Forelimb muscle (tissue), 1 donor: ENCODE data around the gene NPB. TPM values are rescaled to one million over a fixed set of nuclear protein-coding genes. Genes with fewer than 3 reads are reported as not detected.

Experiments used
- DNase-seq: peaks from one replicate; pipeline ENCODE4 v3.0.0-alpha.2; 2013; ENCODE audit warnings: low read depth
- polyA plus RNA-seq: library from polyadenylated mRNA; unstranded; fragments of 120-200 nt; gene quantifications from one replicate; pipeline ENCODE4 v1.2.1, GENCODE V29; 2013; ENCODE audit not compliant: insufficient read length

Gene NPB
- polyA plus RNA-seq = 0.42 TPM

- no peak for DNase-seq
Measured at GRCh38 chr17:81902023-81902652, at the start of gene NPB. Gene NPB, plus strand, starts transcription at chr17:81902238. Its CDS starts 40 bp downstream, at chr17:81902278.

DNA sequence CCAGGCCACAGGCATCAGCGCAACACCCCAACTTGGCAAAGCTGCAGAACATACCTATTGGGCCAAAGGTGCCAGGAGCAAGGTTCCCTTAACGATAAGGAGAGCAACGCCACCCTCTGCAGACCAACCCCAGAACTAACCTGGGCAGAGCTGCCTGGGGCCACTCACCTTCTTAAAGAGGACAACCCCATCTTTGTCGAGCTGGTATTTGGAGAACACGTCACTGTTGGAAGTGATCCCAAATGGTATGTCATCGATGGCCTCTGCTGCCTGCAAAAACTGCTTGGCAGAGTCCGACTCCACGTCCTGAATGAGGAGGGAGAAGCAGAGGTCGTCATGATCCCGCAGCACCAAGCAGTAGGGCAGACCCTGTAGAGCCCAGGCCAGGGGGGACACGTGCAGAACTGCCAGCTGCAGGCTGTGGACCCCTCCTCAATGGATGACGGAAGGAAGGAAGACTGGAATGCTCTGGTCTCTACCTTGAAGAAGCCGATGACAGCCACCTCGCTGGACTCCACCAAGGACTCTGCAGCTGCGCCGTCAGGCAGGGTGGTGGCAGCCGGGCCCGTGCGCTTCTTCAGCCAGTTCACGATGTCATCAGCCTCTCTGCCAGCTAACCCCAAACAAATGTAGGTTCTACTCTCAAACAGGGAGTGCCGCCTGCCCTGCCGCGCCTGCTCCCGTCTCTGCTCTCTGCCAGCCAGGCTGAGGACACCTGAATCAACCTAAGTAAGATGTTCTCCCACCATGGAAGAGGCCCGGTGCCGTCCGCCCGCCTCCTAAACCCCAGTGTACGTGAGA is 46.9 kb upstream of the NPB start:
- no peak for DNase-seq

- no peak for DNase-seq
Measured at GRCh38 chr17:81858170-81858966, 43.7 kb upstream of the NPB start.

- DNase-seq = no peak
Measured at GRCh38 chr17:81858967-81859905, 42.8 kb upstream of the NPB start.

- DNase-seq = no peak
Measured at GRCh38 chr17:81859906-81860755, 41.9 kb upstream of the NPB start, which contains the start of gene P4HB. Gene P4HB, minus strand, starts transcription at chr17:81860535. Its CDS starts 64 bp downstream, at chr17:81860471.

GRCh38 chr17:81860756-81861568 is 41.1 kb upstream of the NPB start:
- peak; percentile 100 for DNase-seq

GRCh38 chr17:81863123-81863675 is 38.8 kb upstream of the NPB start:
- no peak for DNase-seq

DNA sequence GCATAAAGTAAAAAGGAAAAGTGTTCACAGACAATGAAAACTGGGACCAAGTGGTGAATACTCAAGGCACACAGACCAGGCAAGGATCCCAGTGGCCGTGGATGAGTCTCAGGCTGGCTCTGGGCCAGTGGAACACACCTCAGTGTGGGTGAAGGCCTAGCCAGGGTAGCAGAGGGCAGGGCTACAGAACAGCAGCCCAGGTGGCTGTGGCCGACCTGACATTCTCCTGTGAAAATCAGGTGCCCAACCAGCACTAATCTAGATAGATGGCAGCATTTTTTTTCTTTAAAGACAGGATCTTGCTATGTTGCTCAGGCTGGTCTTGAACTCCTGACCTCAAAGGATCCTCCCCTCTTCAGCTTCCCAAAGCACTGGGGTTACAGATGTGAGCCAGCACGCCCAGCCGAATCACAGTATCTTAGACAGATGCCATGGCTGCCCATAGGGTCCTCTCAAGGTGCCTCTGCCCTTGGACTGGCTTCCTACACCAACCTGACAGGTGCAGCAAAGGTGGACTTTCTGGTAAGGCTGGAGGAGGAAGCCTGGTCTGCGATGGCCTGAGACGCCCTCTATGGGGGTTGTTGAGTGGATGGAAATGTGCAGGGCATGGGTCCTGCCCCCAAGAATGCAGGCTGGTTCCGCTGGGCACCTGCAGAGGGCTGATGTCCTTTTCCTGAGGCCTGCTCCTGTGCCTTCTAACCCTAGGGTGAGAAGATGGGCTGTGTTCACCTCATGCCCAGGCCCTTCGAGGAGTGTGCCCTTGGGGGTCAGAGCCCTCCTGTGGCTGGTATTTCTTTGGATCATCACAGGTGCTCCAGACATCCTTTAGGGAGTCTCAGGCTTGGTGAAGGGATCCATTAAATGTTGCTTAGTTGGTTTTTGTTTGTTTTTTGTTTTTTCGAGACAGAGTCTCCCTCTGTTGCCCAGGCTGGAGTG is 37.9 kb upstream of the NPB start:
- DNase-seq = no peak

- no peak for DNase-seq
Measured at GRCh38 chr17:81865358-81865732, 36.7 kb upstream of the NPB start.

DNA sequence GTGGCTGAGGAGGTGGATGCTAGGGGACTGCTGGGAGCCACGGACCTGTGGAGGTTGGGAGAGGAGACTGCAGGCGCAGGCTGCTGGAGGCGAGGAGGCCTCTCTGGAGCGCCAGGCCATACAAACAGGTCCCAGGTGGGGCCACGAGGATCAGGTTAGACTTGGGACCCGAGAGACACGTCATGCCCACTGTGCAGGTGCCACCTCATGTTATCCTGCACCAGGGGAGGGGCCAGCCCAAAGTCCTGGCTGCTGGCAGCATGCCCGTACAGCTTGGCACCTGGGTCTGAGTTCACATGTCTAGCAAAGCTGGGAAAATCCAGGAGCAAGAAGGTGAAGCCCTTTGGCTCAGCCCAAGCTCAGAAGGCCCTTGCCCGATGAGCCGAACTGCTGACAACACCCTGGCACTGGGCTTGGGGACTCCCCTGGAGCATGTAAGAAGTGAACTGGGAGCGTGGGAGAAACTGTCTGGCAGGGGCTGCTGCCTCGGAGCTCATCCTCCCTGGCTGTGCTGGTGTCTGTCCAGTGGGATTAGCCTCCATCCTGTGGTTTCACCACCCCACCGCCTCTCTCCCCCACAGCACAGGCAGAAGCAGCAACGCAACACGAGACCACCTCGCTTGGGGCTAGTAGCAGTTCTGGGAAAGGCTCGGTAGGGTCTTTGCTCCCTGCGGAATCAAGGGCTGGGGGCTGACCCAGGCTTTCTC is 36.2 kb upstream of the NPB start:
- DNase-seq = no peak

GRCh38 chr17:81866440-81867169 is 35.4 kb upstream of the NPB start:
- no peak for DNase-seq

DNA sequence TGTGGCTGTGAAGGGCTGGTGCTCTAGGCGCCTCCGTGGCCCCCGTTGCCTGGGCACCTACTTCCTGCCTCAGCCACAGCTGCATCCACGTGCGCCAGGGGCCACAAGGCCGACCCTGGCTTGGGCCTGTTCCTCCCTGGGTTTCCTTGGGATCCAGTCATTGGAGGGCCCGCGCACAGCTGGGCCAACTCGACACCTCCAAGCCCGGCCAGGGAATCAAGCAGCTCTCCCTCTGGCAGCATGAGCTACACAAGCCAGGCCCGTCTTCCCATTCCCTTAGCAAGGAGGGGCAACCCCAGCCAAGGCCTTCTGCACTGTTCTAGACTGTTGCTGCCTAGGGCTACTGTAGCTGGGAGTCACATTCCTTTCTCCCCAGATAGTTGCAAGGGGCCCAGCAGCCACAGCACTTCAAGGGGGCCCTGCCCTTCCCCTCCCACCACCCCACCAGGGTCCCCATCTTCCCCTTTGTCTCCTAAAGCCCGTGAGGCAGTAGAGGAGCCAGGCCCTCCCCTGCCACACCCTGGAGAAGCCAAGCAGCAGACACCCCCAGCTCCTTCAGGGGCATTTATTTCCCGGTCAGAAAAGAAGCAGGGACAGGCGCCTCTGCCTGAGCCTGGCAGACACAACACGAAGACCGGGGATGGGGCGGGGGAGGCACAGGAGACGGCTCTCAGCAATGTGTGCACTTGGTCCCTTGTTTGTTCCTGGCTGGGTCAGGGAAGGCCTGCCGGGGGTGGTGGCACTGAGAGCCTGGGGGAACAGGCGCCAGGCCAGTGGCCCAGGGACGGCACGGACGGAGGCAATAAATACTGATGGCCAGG is 34.7 kb upstream of the NPB start:
- no peak for DNase-seq

GRCh38 chr17:81867991-81868673 is 33.9 kb upstream of the NPB start:
- no peak for DNase-seq

- DNase-seq = no peak
Measured at GRCh38 chr17:81868674-81869220, 33.3 kb upstream of the NPB start.
